Stomach (tissue), 9 donors: ENCODE data around the gene SSH2. TPM values are rescaled to one million over a fixed set of nuclear protein-coding genes. Genes with fewer than 3 reads are reported as not detected.
"Not testable (repeated sequence)": the region's sequence is repeated elsewhere in the genome, so short reads cannot be mapped to it uniquely, and the experiment has no call there.

ENCODE experiments used
- DNase-seq, 2 donors: peaks; one replicate each; pipeline versions ENCODE4 v3.0.0 to v3.0.0-alpha.2; 2013 to 2019
- H3K27ac ChIP-seq, 5 donors: fragments of 200-600 bp in 4 of 5; sonication (generic) in 4 of 5; one replicate each; pipeline ENCODE4 v1.5.1; 2013 to 2019; ENCODE audit warnings: mild to moderate bottlenecking in 1 of 5, moderate library complexity in 1 of 5
- H3K27me3 ChIP-seq, 3 donors: fragments of 200-600 bp; sonication (generic); one replicate each; pipeline ENCODE4 v1.5.1; 2017 to 2019; ENCODE audit warnings: mixed run types in 1 of 3
- H3K36me3 ChIP-seq, 4 donors: fragments of 200-600 bp; sonication (generic); 1 replicate in 3 of 4; 2 replicates in 1 of 4; pipeline ENCODE4 v1.5.1; 2016 to 2019
- H3K4me1 ChIP-seq, 4 donors: fragments of 200-600 bp; sonication (generic); one replicate each; pipeline ENCODE4 v1.5.1; 2016 to 2019
- H3K4me3 ChIP-seq, 4 donors: fragments of 200-600 bp; sonication (generic) in 3 of 4; one replicate each; pipeline ENCODE4 v1.5.1; 2016 to 2019; ENCODE audit warnings: mild to moderate bottlenecking in 1 of 4
- H3K9me3 ChIP-seq, 4 donors: fragments of 200-600 bp; sonication (generic); one replicate each; pipeline ENCODE4 v1.5.1; 2016 to 2019
- CTCF ChIP-seq, 7 experiments: fragments of 450-650 bp in 4 of 7; fragments of 200-600 bp in 3 of 7; sonication (generic) in 3 of 7; IDR thresholded peaks; one replicate each; pipeline ENCODE4 v1.5.1; 2016 to 2019; ENCODE audit warnings: antibody characterized with exemption in 7 of 7, control low read depth in 2 of 7, mild to moderate bottlenecking in 1 of 7
- EP300 ChIP-seq: sonication (generic); formaldehyde crosslinking; IDR thresholded peaks from one replicate; pipeline ENCODE4 v1.6.1; 2017; ENCODE audit warnings: antibody characterized with exemption
- POLR2A ChIP-seq, 4 donors: fragments of 450-650 bp; IDR thresholded peaks; one replicate each; pipeline ENCODE4 v1.6.1; 2016; ENCODE audit warnings: antibody characterized with exemption in 4 of 4, control low read depth in 2 of 4, mild to moderate bottlenecking in 1 of 4, moderate library complexity in 1 of 4
- POLR2AphosphoS5 ChIP-seq, 3 donors: sonication (generic); formaldehyde crosslinking; IDR thresholded peaks; one replicate each; pipeline ENCODE4 v1.6.1; 2016; ENCODE audit warnings: antibody characterized with exemption in 3 of 3
- WGBS, 5 donors: extraction: QIAGEN DNeasy Blood & Tissue Kit in 3 of 5; methylation state at CpG; one replicate each; pipeline versions ENCODE4 v1.1.5 to v1.1.7; 2013 to 2018; 5-methylcytosine and 5-hydroxymethylcytosine counted together
- intact Hi-C: fragments of 100-400 bp; cut with DNase I; formaldehyde crosslinking; loops from one replicate; pipeline ENCODE4 v1.15.1; 2023; ENCODE audit warnings: low total_unique reads
- polyA plus RNA-seq, 3 donors: library from polyadenylated mRNA; stranded (reverse); fragments of 200-250 nt; gene quantifications; one replicate each; pipeline ENCODE4 v1.2.3, GENCODE V29; 2013
- total RNA-seq, 5 donors: library from RNA; depleted of rRNA; stranded (reverse); fragments of >200 nt; gene quantifications; one replicate each; pipeline versions ENCODE4 v1.1.0 to v1.2.3, GENCODE V29; 2014 to 2016
- donor health status: healthy with polysubstance abuse.
- donor health status: Bipolar disorder and iron deficiency.
- donor health status: healthy.

SSH2 gene
- total and polyA plus RNA-seq, 8 donors, result 7.8 to 44.9 (median 24.1) TPM

GRCh38 chr17:29682987-29683386, 247.0 kb downstream of the SSH2 start:
- Histone ChIP-seq H3K4me1 (peaks cover 0 to 46% (median 20%) of the 10 kb centered on the region in 4 donors), H3K27ac (peak overlapping the region in 4 of 5 donors; percentile 4 to 66 (median 29)), H3K9me3 (no peaks in the 10 kb centered on the region), H3K27me3 (no peaks in the 10 kb centered on the region), H3K36me3 (peaks cover 0 to 27% (median 12%) of the 10 kb centered on the region in 4 donors), H3K4me3 (no peak overlapping the region)
- intact Hi-C loops, result no loop called here
- TF ChIP-seq POLR2A (IDR thresholded peaks at IDR 0.05) (no peak), CTCF (IDR thresholded peaks at IDR 0.05) (no peak), EP300 (no peak), POLR2AphosphoS5 (IDR thresholded peaks at IDR 0.05) (no peak)
- DNase-seq, result peak in 1 of 2 donors; percentile 47
- 50 to 82% (median 54%) methylated on average over 3 of the region's 3 CpGs for WGBS, 5 donors

GRCh38 chr17:29682054-29682453, 248.0 kb downstream of the SSH2 start:
- Histone ChIP-seq H3K27me3 (no peaks in the 10 kb centered on the region), H3K27ac (peak overlapping the region in 4 of 5 donors; percentile 4 to 66 (median 29)), H3K4me1 (peaks cover 0 to 45% (median 14%) of the 10 kb centered on the region in 4 donors), H3K4me3 (no peak overlapping the region), H3K36me3 (peaks cover 0 to 31% (median 15%) of the 10 kb centered on the region in 4 donors), H3K9me3 (no peaks in the 10 kb centered on the region)
- intact Hi-C loops, result no loop called here
- TF ChIP-seq POLR2AphosphoS5 (IDR thresholded peaks at IDR 0.05) (no peak), CTCF (IDR thresholded peaks at IDR 0.05) (no peak), POLR2A (IDR thresholded peaks at IDR 0.05) (no peak)
- WGBS, 5 donors, result 77 to 92% (median 83%) methylated on average over 2 of the region's 2 CpGs
- peak in 1 of 2 donors; percentile 27 for DNase-seq

GRCh38 chr17:29677824-29678223, 252.2 kb downstream of the SSH2 start:
- peak overlapping the region in 4 of 5 donors; percentile 34 to 61 (median 48) for H3K27ac ChIP-seq
- H3K27me3 ChIP-seq, result no peaks in the 10 kb centered on the region
- DNase-seq, result no peak
- peaks cover 0 to 52% (median 30%) of the 10 kb centered on the region in 4 donors for H3K36me3 ChIP-seq
- WGBS, 5 donors, result 55 to 81% (median 74%) methylated on average over 1 of the region's 1 CpG
- TF ChIP-seq EP300 (no peak), POLR2AphosphoS5 (IDR thresholded peaks at IDR 0.05) (no peak), CTCF (IDR thresholded peaks at IDR 0.05) (no peak), POLR2A (IDR thresholded peaks at IDR 0.05) (no peak)
- H3K9me3 ChIP-seq, result no peaks in the 10 kb centered on the region
- no peak overlapping the region for H3K4me3 ChIP-seq
- H3K4me1 ChIP-seq, result peaks cover 0 to 35% (median 8%) of the 10 kb centered on the region in 4 donors
- intact Hi-C loops, result no loop called here

- Histone ChIP-seq H3K9me3 (no peaks in the 10 kb centered on the region), H3K27ac (peak overlapping the region in 4 of 5 donors; percentile 34 to 61 (median 48)), H3K4me1 (peaks cover 0 to 30% (median 6%) of the 10 kb centered on the region in 4 donors), H3K36me3 (peaks cover 0 to 54% (median 34%) of the 10 kb centered on the region in 4 donors), H3K27me3 (no peaks in the 10 kb centered on the region), H3K4me3 (no peak overlapping the region)
- WGBS, 5 donors, result 66 to 87% (median 80%) methylated on average over 3 of the region's 3 CpGs
- intact Hi-C loops, result no loop called here
- DNase-seq, result no peak
- no peak for TF ChIP-seq EP300
- TF ChIP-seq POLR2AphosphoS5 (IDR thresholded peaks at IDR 0.05), result no peak
- no peak for TF ChIP-seq CTCF (IDR thresholded peaks at IDR 0.05)
- no peak for TF ChIP-seq POLR2A (IDR thresholded peaks at IDR 0.05)
These were observed 252.7 kb downstream of the SSH2 start for GRCh38 chr17:29677221-29677791.

- 95 to 97% (median 97%) methylated on average over 8 of the region's 8 CpGs for WGBS, 5 donors
- Histone ChIP-seq H3K4me1 (peaks cover 0 to 20% (median 5%) of the 10 kb centered on the region in 4 donors), H3K36me3 (peaks cover 8 to 67% (median 47%) of the 10 kb centered on the region in 4 donors)
- intact Hi-C loops, H3K27me3 ChIP-seq, H3K27ac ChIP-seq, H3K4me3 ChIP-seq, H3K9me3 ChIP-seq, DNase-seq: not testable (repeated sequence)
These were observed 254.1 kb downstream of the SSH2 start for GRCh38 chr17:29675961-29676360.
